ENCODE measurements around the gene HAAO. TPM values are rescaled to one million over a fixed set of nuclear protein-coding genes. Genes with fewer than 3 reads are reported as not detected.
A peak's percentile ranks its signal among the peaks of the same experiment; 100 is the strongest.
"Not testable (repeated sequence)": the region's sequence is repeated elsewhere in the genome, so short reads cannot be mapped to it uniquely, and the experiment has no call there.

The HAAO gene
- total RNA-seq, 6 experiments from 2014 or later = 0.30 to 0.58 (median 0.47) TPM; not detected in 2

DNA sequence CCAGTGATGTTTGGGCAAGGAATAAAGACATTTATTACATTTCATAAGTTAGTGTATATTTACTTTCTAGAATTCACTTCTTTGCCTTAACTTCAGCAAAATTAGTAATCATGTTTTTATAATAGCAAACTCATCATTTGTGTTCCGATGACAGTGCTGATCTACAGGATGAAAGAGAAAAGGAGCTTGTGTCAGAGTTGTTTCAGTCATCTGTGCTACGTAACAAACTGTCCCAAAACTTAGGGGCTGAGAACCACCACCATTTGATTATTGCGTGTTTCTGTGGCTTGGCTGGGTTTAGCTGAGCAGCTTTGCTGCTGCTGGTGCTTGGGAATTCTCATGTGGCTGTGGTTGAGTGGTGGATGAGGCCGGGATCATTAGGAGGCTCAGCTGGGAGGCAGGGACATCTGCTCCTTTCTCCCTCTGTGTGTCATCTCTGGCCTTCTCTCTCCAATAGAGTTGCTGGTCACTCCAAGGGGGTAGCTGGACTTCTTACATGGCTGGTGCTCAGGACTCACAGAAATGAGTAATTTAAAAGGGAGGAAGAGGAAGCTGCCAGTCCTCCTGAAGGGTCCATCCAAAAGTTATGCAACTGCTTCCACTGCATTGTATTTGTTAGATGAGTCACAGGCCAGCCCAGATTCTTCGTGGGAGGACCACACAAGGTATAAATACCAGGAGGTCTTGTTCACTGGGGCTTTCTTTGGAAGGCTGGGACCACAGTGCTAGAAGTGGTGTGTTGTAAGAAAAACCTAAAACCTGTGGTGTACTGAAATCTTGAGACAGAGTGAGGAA lies 43.4 kb upstream of the HAAO start:
- no peaks in the 10 kb centered on the region for H3K9me3 Mint-ChIP-seq
- H3K4me3 Mint-ChIP-seq = peak overlapping the region; percentile 60
- H3K27me3 Mint-ChIP-seq (ENCODE audit: insufficient read depth) = 0 out of 2 replicates have a peak, but pooled peaks cover 2% of the 10 kb centered on the region
- H3K36me3 Mint-ChIP-seq (ENCODE audit: low read depth) = peaks cover 14% of the 10 kb centered on the region
- peak overlapping the region; percentile 92 for H3K27ac Mint-ChIP-seq
- peaks cover 35% of the 10 kb centered on the region for H3K4me1 Mint-ChIP-seq (ENCODE audit: low read depth)
- DNase-seq = peak; percentile 92
- TF ChIP-seq, protein P1, sequence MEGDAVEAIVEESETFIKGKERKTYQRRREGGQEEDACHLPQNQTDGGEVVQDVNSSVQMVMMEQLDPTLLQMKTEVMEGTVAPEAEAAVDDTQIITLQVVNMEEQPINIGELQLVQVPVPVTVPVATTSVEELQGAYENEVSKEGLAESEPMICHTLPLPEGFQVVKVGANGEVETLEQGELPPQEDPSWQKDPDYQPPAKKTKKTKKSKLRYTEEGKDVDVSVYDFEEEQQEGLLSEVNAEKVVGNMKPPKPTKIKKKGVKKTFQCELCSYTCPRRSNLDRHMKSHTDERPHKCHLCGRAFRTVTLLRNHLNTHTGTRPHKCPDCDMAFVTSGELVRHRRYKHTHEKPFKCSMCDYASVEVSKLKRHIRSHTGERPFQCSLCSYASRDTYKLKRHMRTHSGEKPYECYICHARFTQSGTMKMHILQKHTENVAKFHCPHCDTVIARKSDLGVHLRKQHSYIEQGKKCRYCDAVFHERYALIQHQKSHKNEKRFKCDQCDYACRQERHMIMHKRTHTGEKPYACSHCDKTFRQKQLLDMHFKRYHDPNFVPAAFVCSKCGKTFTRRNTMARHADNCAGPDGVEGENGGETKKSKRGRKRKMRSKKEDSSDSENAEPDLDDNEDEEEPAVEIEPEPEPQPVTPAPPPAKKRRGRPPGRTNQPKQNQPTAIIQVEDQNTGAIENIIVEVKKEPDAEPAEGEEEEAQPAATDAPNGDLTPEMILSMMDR (IDR thresholded peaks at IDR 0.05) = no peak

DNA sequence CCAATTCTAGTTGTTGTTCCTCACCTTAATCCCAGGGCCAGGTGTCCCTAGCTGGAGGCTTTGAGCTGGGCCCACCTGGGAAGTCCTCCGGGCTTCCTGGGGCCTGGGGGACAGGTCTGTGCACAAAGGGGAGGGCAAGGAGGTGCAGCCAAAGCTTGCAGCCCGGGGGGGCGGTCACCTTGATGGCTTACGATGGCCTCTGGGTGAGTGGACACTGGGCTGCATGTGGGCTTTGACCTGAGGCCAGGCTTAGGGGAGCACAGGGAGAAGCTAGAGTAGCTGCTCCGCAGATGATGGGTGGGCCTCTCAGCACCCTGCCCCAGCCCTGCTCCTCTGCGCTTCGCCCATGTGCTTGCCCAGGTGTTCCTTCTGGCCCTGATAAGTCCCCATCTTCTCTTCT lies 41.8 kb upstream of the HAAO start:
- Mint-ChIP-seq H3K36me3 (ENCODE audit: low read depth) (peaks cover 14% of the 10 kb centered on the region), H3K27ac (no peak overlapping the region), H3K9me3 (no peaks in the 10 kb centered on the region), H3K4me3 (no peak overlapping the region), H3K4me1 (ENCODE audit: low read depth) (peaks cover 41% of the 10 kb centered on the region), H3K27me3 (ENCODE audit: insufficient read depth) (0 out of 2 replicates have a peak, but pooled peaks cover 2% of the 10 kb centered on the region)
- TF ChIP-seq, protein P1 (IDR thresholded peaks at IDR 0.05) = no peak
- DNase-seq = no peak

DNA sequence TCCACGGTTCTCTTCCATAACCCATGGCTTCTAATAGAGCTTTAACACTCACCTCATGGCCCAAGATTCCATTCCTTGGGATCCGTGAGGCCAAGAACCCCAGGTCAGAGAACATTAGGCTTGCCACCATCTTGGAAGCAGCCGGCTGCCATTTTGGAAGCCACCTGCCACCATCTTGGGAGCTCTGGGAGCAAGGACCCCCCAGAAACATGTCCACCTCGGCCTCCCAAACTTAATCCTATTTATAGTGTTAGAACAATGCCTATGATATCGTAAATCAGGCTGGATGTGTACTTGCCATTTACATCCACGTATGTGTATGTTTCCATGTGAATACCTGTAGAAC lies 39.9 kb upstream of the HAAO start:
- peaks cover 13% of the 10 kb centered on the region for H3K36me3 Mint-ChIP-seq (ENCODE audit: low read depth)
- 0 out of 2 replicates have a peak, but pooled peaks cover 2% of the 10 kb centered on the region for H3K27me3 Mint-ChIP-seq (ENCODE audit: insufficient read depth)
- DNase-seq = no peak
- no peaks in the 10 kb centered on the region for H3K9me3 Mint-ChIP-seq
- peaks cover 59% of the 10 kb centered on the region for H3K4me1 Mint-ChIP-seq (ENCODE audit: low read depth)
- H3K4me3 Mint-ChIP-seq = no peak overlapping the region
- no peak overlapping the region for H3K27ac Mint-ChIP-seq
- TF ChIP-seq, protein P1 (IDR thresholded peaks at IDR 0.05) = no peak

DNA sequence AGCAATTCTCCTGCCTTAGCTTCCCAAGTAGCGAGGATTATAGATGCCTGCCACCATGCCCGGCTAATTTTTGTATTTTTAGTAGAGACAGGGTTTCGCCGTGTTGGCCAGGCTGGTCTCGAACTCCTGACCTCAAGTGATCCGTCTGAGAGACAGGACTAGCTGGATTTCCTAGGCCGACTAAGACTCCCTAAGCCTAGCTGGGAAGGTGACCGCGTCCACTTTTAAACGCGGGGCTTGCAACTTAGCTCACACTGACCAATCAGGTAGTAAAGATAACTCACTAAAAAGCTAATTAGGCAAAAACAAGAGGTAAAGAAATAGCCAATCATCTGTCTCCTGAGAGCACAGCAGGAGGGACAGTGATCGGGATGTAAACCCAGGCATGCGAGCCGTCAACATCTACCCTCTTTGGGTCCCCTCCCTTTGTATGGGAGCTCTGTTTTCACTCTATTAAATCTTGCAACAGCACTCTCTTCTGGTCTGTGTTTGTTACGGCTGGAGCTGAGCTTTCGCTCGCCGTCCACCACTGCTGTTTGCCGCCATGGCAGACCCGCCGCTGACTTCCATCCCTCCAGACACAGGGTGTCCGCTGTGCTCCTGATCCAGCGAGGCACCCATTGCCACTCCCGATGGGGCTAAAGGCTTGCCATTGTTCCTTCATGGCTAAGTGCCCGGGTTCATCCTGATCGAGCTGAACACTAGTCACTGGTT lies 39.3 kb upstream of the HAAO start:
- H3K27me3 Mint-ChIP-seq (ENCODE audit: insufficient read depth); DNase-seq; H3K36me3 Mint-ChIP-seq (ENCODE audit: low read depth); H3K27ac Mint-ChIP-seq; H3K4me3 Mint-ChIP-seq; H3K9me3 Mint-ChIP-seq: not testable (repeated sequence)
- peaks cover 55% of the 10 kb centered on the region for H3K4me1 Mint-ChIP-seq (ENCODE audit: low read depth)

DNA sequence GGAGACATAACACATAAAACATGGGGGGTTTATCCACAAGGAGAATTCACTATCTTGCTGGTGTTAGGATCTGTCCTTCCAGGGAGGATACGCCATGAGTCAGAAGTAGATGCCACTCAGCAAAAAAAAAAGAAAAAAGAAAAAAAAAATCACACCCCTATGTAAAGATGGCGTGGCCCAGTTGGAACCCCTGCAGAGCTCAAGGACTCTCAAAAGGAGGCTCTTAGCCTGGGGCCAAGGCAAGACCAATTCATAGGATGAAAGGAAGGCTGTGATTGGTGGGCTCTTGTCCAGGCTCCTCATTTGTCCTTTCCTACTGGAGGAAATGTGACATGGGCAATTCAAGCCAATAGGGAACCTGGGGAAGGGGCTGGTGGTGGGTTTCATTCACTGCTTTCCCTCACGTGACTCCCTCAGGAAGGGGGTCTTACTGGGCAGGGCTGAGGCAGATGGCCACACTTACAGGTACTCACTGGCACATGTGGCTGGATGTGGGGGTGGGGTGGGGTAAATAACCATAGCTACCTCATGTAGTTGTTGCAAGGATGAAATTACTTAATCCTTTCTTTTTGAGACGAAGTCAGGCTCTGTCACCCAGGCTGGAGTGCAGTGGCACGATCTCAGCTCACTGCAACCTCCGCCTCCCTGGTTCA lies 38.7 kb upstream of the HAAO start:
- peaks cover 2% of the 10 kb centered on the region; the same call in 1 of the 2 replicates for H3K27me3 Mint-ChIP-seq (ENCODE audit: insufficient read depth)
- H3K4me1 Mint-ChIP-seq (ENCODE audit: low read depth) = peaks cover 49% of the 10 kb centered on the region
- H3K27ac Mint-ChIP-seq = no peak overlapping the region
- no peaks in the 10 kb centered on the region for H3K9me3 Mint-ChIP-seq
- H3K4me3 Mint-ChIP-seq = no peak overlapping the region
- DNase-seq = no peak
- H3K36me3 Mint-ChIP-seq (ENCODE audit: low read depth) = peaks cover 6% of the 10 kb centered on the region; the same call in 1 of the 2 replicates
- TF ChIP-seq, protein P1 (IDR thresholded peaks at IDR 0.05) = no peak

Measured in HFFc6 (cell line).